Measurements from ENCODE around the gene SHC3. TPM values are rescaled to one million over a fixed set of nuclear protein-coding genes. Genes with fewer than 3 reads are reported as not detected.

Gene SHC3
- total RNA-seq, 2 donors from 2014 or later: 0.95 to 1.3 TPM

GRCh38 chr9:89153232-89154017 is 25.2 kb downstream of the SHC3 start:
- Histone ChIP-seq H3K9ac (ENCODE audit: extremely low read depth, low read length, poor library complexity, severe bottlenecking) (no peak overlapping the region), H3K27ac (ENCODE audit: low read depth, low read length) (no peak overlapping the region), H3K4me3 (ENCODE audit: low read length) (no peak overlapping the region), H3K36me3 (ENCODE audit: control insufficient read depth, insufficient read depth, low read length) (no peaks in the 10 kb centered on the region), H3K27me3 (ENCODE audit: control insufficient read depth, insufficient read depth, low read length, poor library complexity, severe bottlenecking) (no peaks in the 10 kb centered on the region), H3K4me1 (ENCODE audit: control insufficient read depth, insufficient read depth, low read length) (no peaks in the 10 kb centered on the region), H3K9me3 (ENCODE audit: control insufficient read depth, low read length) (peaks cover 6% of the 10 kb centered on the region)
- 84 to 88% methylated on average over 11 to 14 of the region's 14 CpGs for WGBS, 2 experiments (ENCODE audit: insufficient coverage in 1 of 2, insufficient read length in 1 of 2)
- DNase-seq: no peak
- Mint-ChIP-seq H3K4me3 (no peak overlapping the region), H3K4me1 (no peaks in the 10 kb centered on the region), H3K27ac (no peak overlapping the region), H3K27me3 (ENCODE audit: insufficient read depth) (peaks cover 2% of the 10 kb centered on the region), H3K9me3 (no peaks in the 10 kb centered on the region), H3K36me3 (ENCODE audit: low read depth) (no peaks in the 10 kb centered on the region)
- no peak for TF ChIP-seq CTCF (conservative IDR thresholded peaks at IDR 0.05)

- peaks cover 5% of the 10 kb centered on the region for H3K4me1 ChIP-seq (ENCODE audit: control insufficient read depth, insufficient read depth, low read length)
- no peak overlapping the region for H3K9ac ChIP-seq (ENCODE audit: extremely low read depth, low read length, poor library complexity, severe bottlenecking)
- no peak overlapping the region for H3K27ac ChIP-seq (ENCODE audit: low read depth, low read length)
- H3K4me3 Mint-ChIP-seq: no peak overlapping the region
- 94 to 100% methylated on average over 2 to 3 of the region's 3 CpGs for WGBS, 2 experiments (ENCODE audit: insufficient coverage in 1 of 2, insufficient read length in 1 of 2)
- no peaks in the 10 kb centered on the region for H3K27me3 Mint-ChIP-seq (ENCODE audit: insufficient read depth)
- no peak for TF ChIP-seq CTCF (conservative IDR thresholded peaks at IDR 0.05)
- no peaks in the 10 kb centered on the region for H3K9me3 Mint-ChIP-seq
- H3K27me3 ChIP-seq (ENCODE audit: control insufficient read depth, insufficient read depth, low read length, poor library complexity, severe bottlenecking): no peaks in the 10 kb centered on the region
- H3K4me3 ChIP-seq (ENCODE audit: low read length): no peak overlapping the region
- no peaks in the 10 kb centered on the region for H3K9me3 ChIP-seq (ENCODE audit: control insufficient read depth, low read length)
- no peaks in the 10 kb centered on the region for H3K36me3 Mint-ChIP-seq (ENCODE audit: low read depth)
- H3K36me3 ChIP-seq (ENCODE audit: control insufficient read depth, insufficient read depth, low read length): no peaks in the 10 kb centered on the region
- no peak for DNase-seq
- peaks cover 7% of the 10 kb centered on the region for H3K4me1 Mint-ChIP-seq
- no peak overlapping the region for H3K27ac Mint-ChIP-seq
Observed at GRCh38 chr9:89149726-89150125, 28.9 kb downstream of the SHC3 start.

- Histone ChIP-seq H3K9me3 (ENCODE audit: control insufficient read depth, low read length) (no peaks in the 10 kb centered on the region), H3K27ac (ENCODE audit: low read depth, low read length) (no peak overlapping the region), H3K36me3 (ENCODE audit: control insufficient read depth, insufficient read depth, low read length) (no peaks in the 10 kb centered on the region), H3K9ac (ENCODE audit: extremely low read depth, low read length, poor library complexity, severe bottlenecking) (no peak overlapping the region), H3K4me1 (ENCODE audit: control insufficient read depth, insufficient read depth, low read length) (peaks cover 5% of the 10 kb centered on the region), H3K4me3 (ENCODE audit: low read length) (no peak overlapping the region), H3K27me3 (ENCODE audit: control insufficient read depth, insufficient read depth, low read length, poor library complexity, severe bottlenecking) (no peaks in the 10 kb centered on the region)
- H3K4me3 Mint-ChIP-seq: no peak overlapping the region
- H3K36me3 Mint-ChIP-seq (ENCODE audit: low read depth): no peaks in the 10 kb centered on the region
- DNase-seq: no peak
- TF ChIP-seq CTCF (conservative IDR thresholded peaks at IDR 0.05): no peak
- peaks cover 6% of the 10 kb centered on the region for H3K9me3 Mint-ChIP-seq
- no peak overlapping the region for H3K27ac Mint-ChIP-seq
- 100% methylated on average over 2 to 3 of the region's 3 CpGs for WGBS, 2 experiments (ENCODE audit: insufficient coverage in 1 of 2, insufficient read length in 1 of 2)
- peaks cover 9% of the 10 kb centered on the region for H3K4me1 Mint-ChIP-seq
- H3K27me3 Mint-ChIP-seq (ENCODE audit: insufficient read depth): no peaks in the 10 kb centered on the region
Observed at GRCh38 chr9:89145097-89145496, 33.5 kb downstream of the SHC3 start.
